Astrocyte of the cerebellum (primary cell): ENCODE data around the gene DSG1.

Experiments used
- DNase-seq: peaks from one replicate; pipeline ENCODE4 v3.0.0-alpha.2; 2011; ENCODE audit warnings: low read depth
- H3K4me3 ChIP-seq: 2 replicates; pipeline ENCODE4 v1.5.1; 2011; ENCODE audit warnings: mild to moderate bottlenecking, low read depth, low read length, moderate library complexity
- in situ Hi-C: cut with HindIII; loops from 2 replicates; pipeline ENCODE4 v1.10.0; 2017; ENCODE audit warnings: low sequenced_read_pairs
- TF ChIP-seq, protein P1 (sequence below): IDR thresholded peaks from 2 replicates; pipeline ENCODE4 v1.5.1; 2012; ENCODE audit warnings: low read length, low read depth, moderate library complexity, mild to moderate bottlenecking; ENCODE audit errors: missing control alignments

DSG1 gene

DNA sequence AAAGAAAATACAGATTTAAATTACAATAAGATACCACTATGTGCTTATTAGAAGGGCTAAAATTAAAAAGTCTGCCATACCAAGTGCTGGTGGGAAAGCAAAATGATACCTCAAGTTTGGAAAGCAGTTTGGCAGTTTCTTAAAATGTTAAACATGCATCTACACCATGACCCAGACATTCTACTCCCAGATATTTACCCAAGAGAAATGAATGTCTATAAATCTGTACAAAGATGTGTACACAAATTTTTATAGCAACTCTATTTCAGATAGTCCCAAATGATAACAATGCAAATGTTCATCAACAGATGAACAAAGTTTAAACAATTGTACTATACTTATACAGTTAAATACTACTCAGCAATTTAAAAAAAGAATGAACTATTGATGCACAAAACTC is 51.5 kb downstream of the DSG1 start:
- DNase-seq, result no peak
- in situ Hi-C loops, result no loop called here
- TF ChIP-seq, protein P1, sequence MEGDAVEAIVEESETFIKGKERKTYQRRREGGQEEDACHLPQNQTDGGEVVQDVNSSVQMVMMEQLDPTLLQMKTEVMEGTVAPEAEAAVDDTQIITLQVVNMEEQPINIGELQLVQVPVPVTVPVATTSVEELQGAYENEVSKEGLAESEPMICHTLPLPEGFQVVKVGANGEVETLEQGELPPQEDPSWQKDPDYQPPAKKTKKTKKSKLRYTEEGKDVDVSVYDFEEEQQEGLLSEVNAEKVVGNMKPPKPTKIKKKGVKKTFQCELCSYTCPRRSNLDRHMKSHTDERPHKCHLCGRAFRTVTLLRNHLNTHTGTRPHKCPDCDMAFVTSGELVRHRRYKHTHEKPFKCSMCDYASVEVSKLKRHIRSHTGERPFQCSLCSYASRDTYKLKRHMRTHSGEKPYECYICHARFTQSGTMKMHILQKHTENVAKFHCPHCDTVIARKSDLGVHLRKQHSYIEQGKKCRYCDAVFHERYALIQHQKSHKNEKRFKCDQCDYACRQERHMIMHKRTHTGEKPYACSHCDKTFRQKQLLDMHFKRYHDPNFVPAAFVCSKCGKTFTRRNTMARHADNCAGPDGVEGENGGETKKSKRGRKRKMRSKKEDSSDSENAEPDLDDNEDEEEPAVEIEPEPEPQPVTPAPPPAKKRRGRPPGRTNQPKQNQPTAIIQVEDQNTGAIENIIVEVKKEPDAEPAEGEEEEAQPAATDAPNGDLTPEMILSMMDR, result no peak
- H3K4me3 ChIP-seq, result no peak overlapping the region

DNA sequence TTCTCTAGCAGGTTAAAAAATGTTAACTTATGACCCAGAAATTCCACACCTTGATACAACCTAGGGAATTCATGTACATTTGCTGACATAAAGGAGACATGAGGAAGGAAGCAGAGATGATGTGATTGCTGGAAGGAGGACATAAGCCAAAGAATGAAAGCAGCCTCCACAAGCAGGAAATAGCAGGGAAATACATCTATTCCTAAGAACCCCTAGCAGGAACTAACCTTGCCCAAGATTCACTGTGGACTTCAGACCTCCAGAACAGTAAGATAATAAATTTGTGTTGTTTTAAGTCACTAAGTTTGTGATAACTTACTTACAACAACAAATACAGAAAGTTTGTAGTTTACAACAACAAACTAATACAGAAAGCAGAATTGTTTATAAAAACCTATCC is 54.0 kb downstream of the DSG1 start:
- no peak overlapping the region for H3K4me3 ChIP-seq
- in situ Hi-C loops, result no loop called here
- DNase-seq, result no peak
- TF ChIP-seq, protein P1, result no peak

DNA sequence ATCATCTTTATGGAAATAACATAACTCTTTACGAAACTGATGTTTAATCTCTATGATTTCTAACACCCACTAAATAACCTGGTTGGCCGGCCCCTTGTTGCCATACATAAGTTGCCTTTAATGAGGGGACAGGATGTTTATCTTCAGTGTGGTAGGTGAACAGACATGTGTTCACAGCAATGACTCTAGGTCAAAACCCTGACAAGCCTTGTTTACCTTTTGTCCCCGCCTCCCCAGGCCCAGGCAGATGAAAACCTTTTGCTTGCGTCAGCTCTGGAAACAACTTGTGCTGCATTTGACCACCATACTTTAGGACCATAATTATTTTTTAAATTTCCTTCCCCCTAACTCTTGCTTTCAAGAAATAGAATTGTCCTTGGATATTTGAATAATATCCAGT is 55.7 kb downstream of the DSG1 start:
- in situ Hi-C loops, result no loop called here
- TF ChIP-seq, protein P1, result no peak
- DNase-seq, result no peak
- no peak overlapping the region for H3K4me3 ChIP-seq

DNA sequence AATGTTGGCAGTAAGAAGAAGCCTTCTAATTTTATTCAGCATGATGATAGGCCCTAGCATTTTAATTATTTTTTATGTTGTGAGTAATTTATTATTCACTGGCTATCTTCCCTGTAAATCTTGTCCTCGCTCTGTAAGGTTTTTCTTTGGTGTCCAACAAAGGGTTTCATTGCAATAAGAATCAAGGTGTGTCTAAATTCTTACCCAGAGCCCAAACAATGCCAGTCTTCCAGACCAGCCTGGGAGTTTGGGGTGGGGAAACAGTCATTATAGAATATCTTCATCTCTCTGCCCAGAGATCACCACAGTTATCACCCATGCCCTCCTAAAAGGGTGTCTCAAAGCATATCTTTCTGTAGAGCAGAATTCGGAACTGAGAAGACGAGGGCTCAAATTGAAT is 58.5 kb downstream of the DSG1 start, which contains the start of gene DSG4:
DSG4 (plus strand) TSS at position 301 of the 400 bp plus-strand sequence. CDS start 135 bp downstream, outside the sequence.
- in situ Hi-C loops, result no loop called here
- H3K4me3 ChIP-seq, result no peak within 1 kb of the TSS
- DNase-seq, result no peak
- TF ChIP-seq, protein P1, result no peak

DNA sequence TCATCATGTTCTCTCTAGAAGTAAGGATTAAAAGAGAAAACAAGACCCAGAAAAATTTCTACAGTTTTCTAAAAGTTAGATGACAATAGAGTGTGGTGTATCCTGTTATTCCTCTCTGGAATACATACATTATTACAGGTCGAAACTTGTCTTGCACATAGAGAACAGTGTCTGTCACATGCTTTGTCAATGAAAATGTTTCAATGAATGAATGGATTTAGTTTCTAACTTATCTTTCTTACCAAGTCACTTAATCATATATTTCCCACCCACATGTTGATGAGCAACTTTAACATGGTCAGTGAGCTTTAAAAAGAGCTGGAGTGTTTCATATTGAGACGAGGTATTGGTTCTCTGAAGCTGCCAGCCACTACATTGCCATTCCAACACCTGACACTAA is 63.0 kb downstream of the DSG1 start:
- in situ Hi-C loops, result no loop called here
- TF ChIP-seq, protein P1, result no peak
- DNase-seq, result no peak
- no peak overlapping the region for H3K4me3 ChIP-seq

DNA sequence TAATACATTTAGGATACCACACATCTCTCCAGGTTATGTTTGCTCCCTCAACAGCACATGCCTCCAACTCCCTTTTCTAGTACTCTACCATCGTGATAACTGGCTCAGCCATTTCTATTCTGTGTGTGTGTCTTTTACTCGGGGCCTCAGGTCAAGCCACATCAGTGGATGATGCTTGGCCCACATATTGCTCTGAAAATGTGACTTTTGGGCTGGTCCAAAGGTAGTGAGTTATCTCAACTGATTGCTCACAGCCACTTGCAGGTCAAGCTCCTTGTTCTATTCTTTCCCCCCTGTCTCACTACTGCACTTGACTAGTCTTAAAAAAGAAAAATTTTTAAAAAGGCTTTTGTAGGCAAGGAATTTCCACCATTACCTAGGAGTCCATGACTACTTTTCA is 64.1 kb downstream of the DSG1 start:
- in situ Hi-C loops, result no loop called here
- TF ChIP-seq, protein P1, result no peak
- no peak overlapping the region for H3K4me3 ChIP-seq
- DNase-seq, result no peak

DNA sequence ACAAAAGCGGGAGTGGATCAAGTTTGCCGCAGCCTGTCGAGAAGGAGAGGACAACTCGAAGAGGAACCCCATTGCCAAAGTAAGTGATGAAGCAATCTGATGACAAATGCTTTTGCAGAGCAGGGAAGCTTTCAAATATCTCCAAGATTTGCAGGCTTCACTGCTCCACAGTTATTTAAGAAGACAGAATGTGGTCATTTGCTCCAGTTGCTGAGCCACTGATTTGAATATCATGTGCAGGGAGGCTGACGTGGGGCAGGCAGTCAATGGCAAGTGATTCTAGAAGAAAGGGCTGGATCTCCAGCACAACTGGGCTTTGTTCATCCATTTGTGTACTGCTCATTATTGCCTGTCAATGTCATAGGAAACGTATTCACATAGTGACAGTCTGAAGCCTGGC is 68.8 kb downstream of the DSG1 start:
- TF ChIP-seq, protein P1, result no peak
- peak; percentile 39 for DNase-seq
- in situ Hi-C loops, result no loop called here
- no peak overlapping the region for H3K4me3 ChIP-seq
